Measurements from ENCODE around the gene TBC1D22A. TPM values are rescaled to one million over a fixed set of nuclear protein-coding genes. Genes with fewer than 3 reads are reported as not detected.
A peak's percentile ranks its signal among the peaks of the same experiment; 100 is the strongest.

The TBC1D22A gene
- total RNA-seq, 4 donors from 2014 or later, result 15.6 to 21.7 (median 20.5) TPM

DNA sequence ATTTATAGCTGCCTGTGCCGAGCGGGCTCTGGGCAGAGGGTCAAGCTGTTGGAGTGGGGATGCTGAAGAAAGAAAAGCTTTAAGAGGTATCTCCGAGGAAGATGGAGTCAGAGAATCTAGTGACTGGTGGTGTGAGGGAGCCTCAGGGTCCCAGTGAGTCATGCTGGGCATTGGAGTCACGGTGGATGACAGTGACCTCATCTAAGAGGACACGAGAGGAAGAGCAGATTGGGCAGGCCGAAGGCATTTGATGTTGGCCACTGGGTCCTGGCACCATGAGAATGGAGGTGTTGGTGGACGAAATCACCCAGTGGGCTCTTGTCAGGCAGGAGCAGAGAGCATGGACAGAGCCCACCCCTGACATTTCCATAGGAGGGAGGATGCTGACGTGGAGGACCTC, 68.4 kb downstream of the TBC1D22A start:
- Histone ChIP-seq H3K9me3 (peaks cover 0 to 14% (median 12%) of the 10 kb centered on the region in 3 donors), H3K27ac (peak overlapping the region in 3 of 4 donors; percentile 25 to 69 (median 65)), H3K4me3 (no peak overlapping the region), H3K27me3 (no peaks in the 10 kb centered on the region), H3K36me3 (peaks cover 0 to 28% (median 0%) of the 10 kb centered on the region in 3 donors), H3K4me1 (peaks cover 15 to 31% (median 29%) of the 10 kb centered on the region in 3 donors)
- intact Hi-C loops (cut with DNase I), result no loop called here
- TF ChIP-seq, protein P1, sequence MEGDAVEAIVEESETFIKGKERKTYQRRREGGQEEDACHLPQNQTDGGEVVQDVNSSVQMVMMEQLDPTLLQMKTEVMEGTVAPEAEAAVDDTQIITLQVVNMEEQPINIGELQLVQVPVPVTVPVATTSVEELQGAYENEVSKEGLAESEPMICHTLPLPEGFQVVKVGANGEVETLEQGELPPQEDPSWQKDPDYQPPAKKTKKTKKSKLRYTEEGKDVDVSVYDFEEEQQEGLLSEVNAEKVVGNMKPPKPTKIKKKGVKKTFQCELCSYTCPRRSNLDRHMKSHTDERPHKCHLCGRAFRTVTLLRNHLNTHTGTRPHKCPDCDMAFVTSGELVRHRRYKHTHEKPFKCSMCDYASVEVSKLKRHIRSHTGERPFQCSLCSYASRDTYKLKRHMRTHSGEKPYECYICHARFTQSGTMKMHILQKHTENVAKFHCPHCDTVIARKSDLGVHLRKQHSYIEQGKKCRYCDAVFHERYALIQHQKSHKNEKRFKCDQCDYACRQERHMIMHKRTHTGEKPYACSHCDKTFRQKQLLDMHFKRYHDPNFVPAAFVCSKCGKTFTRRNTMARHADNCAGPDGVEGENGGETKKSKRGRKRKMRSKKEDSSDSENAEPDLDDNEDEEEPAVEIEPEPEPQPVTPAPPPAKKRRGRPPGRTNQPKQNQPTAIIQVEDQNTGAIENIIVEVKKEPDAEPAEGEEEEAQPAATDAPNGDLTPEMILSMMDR (IDR thresholded peaks at IDR 0.05), result no peak
- no peak for TF ChIP-seq POLR2A (IDR thresholded peaks at IDR 0.05)
- DNase-seq, result no peak
- WGBS, 2 donors, result 64 to 80% methylated on average over 7 to 8 of the region's 8 CpGs

DNA sequence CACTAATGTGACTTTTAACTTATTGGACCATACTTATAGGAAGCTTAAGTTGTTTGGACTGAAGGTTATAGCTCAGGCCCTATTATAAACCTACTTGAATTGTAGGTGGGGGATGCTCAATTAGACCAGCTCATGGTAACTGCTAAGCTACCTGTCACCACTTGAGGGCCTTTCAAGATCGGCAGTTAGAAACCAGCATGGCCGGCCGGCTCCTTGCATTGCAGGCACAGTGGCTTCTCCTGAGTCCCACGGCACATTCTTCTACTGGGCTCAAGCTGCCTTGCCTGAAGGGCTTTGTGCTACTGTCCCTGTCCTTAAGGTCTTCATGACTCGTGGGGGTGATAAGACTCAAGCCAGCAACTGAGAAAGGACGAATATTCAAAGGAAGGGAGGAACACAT, 70.8 kb downstream of the TBC1D22A start:
- Histone ChIP-seq H3K27me3 (no peaks in the 10 kb centered on the region), H3K36me3 (peaks cover 0 to 14% (median 0%) of the 10 kb centered on the region in 3 donors), H3K4me3 (no peak overlapping the region), H3K27ac (no peak overlapping the region), H3K4me1 (peaks cover 15 to 31% (median 29%) of the 10 kb centered on the region in 3 donors), H3K9me3 (peaks cover 0 to 20% (median 13%) of the 10 kb centered on the region in 3 donors)
- DNase-seq, result no peak
- WGBS, 2 donors, result 58 to 91% methylated on average over 1 to 4 of the region's 6 CpGs
- intact Hi-C loops (cut with DNase I), result no loop called here
- no peak for TF ChIP-seq POLR2A (IDR thresholded peaks at IDR 0.05)
- TF ChIP-seq, protein P1 (IDR thresholded peaks at IDR 0.05), result peak in 2 of 6 experiments; percentile 9 to 43

GRCh38 chr22:46834021-46834737, 71.7 kb downstream of the TBC1D22A start:
- DNase-seq, result no peak
- 95 to 100% methylated on average over 1 of the region's 1 CpG for whole genome bisulfite sequencing, 2 donors

GRCh38 chr22:46835288-46835687, 72.8 kb downstream of the TBC1D22A start:
- Histone ChIP-seq H3K27me3 (no peaks in the 10 kb centered on the region), H3K36me3 (peaks cover 0 to 14% (median 0%) of the 10 kb centered on the region in 3 donors), H3K27ac (no peak overlapping the region), H3K9me3 (peaks cover 0 to 20% (median 13%) of the 10 kb centered on the region in 3 donors), H3K4me1 (peaks cover 3 to 10% (median 9%) of the 10 kb centered on the region in 3 donors), H3K4me3 (no peak overlapping the region)
- TF ChIP-seq, protein P1 (IDR thresholded peaks at IDR 0.05), result no peak
- TF ChIP-seq POLR2A (IDR thresholded peaks at IDR 0.05), result no peak
- DNase-seq, result no peak
- WGBS, 2 donors, result 95 to 96% methylated on average over 2 of the region's 2 CpGs
- intact Hi-C loops (cut with DNase I), result no loop called here

More at GRCh38 chr22:46834021-46834737, 71.7 kb downstream of the TBC1D22A start:
- peaks cover 0 to 14% (median 0%) of the 10 kb centered on the region in 3 donors for H3K36me3 ChIP-seq
- H3K27ac ChIP-seq, result no peak overlapping the region
- no peaks in the 10 kb centered on the region for H3K27me3 ChIP-seq
- H3K9me3 ChIP-seq, result peaks cover 0 to 20% (median 13%) of the 10 kb centered on the region in 3 donors
- TF ChIP-seq POLR2A (IDR thresholded peaks at IDR 0.05), result no peak
- TF ChIP-seq, protein P1 (IDR thresholded peaks at IDR 0.05), result no peak
- no peak overlapping the region for H3K4me3 ChIP-seq
- intact Hi-C loops (cut with DNase I), result no loop called here
- peaks cover 12 to 21% (median 19%) of the 10 kb centered on the region in 3 donors for H3K4me1 ChIP-seq

GRCh38 chr22:46835693-46836092, 73.2 kb downstream of the TBC1D22A start:
- no peaks in the 10 kb centered on the region for H3K27me3 ChIP-seq
- DNase-seq, result no peak
- H3K4me3 ChIP-seq, result no peak overlapping the region
- peaks cover 0 to 6% (median 5%) of the 10 kb centered on the region in 3 donors for H3K4me1 ChIP-seq
- intact Hi-C loops (cut with DNase I), result no loop called here
- no peak overlapping the region for H3K27ac ChIP-seq
- TF ChIP-seq, protein P1 (IDR thresholded peaks at IDR 0.05), result no peak
- no peak for TF ChIP-seq POLR2A (IDR thresholded peaks at IDR 0.05)
- 94 to 97% methylated on average over 2 of the region's 2 CpGs for whole genome bisulfite sequencing, 2 donors
- peaks cover 0 to 20% (median 13%) of the 10 kb centered on the region in 3 donors for H3K9me3 ChIP-seq
- H3K36me3 ChIP-seq, result peaks cover 0 to 14% (median 0%) of the 10 kb centered on the region in 3 donors
